GM23248 (cell line): ENCODE results near the gene KRT71.

Experiments used
- EZH2 ChIP-seq: fragments of 200-600 bp; sonication (generic); IDR thresholded peaks from 2 replicates; pipeline ENCODE4 v1.6.1; 2018; ENCODE audit warnings: antibody characterized with exemption, mild to moderate bottlenecking; ENCODE audit not compliant: insufficient read depth, poor library complexity, severe bottlenecking
- EZH2phosphoT487 ChIP-seq: fragments of 200-600 bp; sonication (generic); IDR thresholded peaks from 2 replicates; pipeline ENCODE4 v1.6.1; 2018; ENCODE audit warnings: antibody characterized with exemption, moderate library complexity, mild to moderate bottlenecking, low read depth; ENCODE audit not compliant: insufficient read depth

GRCh38 chr12:52581481-52581880, 28.5 kb upstream of the KRT71 start:
- no peak for TF ChIP-seq EZH2phosphoT487
- no peak for TF ChIP-seq EZH2
